CD4-positive, alpha-beta T cell treated with Interleukin-4 for 1 hour (primary cell): ENCODE results near the gene MAP2K2.
"Not testable (repeated sequence)": the region's sequence is repeated elsewhere in the genome, so short reads cannot be mapped to it uniquely, and the experiment has no call there.

ENCODE experiments used
- DNase-seq, 2 donors: peaks; one replicate each; pipeline ENCODE4 v3.0.0-alpha.2; 2020 to 2022

Gene MAP2K2

DNA sequence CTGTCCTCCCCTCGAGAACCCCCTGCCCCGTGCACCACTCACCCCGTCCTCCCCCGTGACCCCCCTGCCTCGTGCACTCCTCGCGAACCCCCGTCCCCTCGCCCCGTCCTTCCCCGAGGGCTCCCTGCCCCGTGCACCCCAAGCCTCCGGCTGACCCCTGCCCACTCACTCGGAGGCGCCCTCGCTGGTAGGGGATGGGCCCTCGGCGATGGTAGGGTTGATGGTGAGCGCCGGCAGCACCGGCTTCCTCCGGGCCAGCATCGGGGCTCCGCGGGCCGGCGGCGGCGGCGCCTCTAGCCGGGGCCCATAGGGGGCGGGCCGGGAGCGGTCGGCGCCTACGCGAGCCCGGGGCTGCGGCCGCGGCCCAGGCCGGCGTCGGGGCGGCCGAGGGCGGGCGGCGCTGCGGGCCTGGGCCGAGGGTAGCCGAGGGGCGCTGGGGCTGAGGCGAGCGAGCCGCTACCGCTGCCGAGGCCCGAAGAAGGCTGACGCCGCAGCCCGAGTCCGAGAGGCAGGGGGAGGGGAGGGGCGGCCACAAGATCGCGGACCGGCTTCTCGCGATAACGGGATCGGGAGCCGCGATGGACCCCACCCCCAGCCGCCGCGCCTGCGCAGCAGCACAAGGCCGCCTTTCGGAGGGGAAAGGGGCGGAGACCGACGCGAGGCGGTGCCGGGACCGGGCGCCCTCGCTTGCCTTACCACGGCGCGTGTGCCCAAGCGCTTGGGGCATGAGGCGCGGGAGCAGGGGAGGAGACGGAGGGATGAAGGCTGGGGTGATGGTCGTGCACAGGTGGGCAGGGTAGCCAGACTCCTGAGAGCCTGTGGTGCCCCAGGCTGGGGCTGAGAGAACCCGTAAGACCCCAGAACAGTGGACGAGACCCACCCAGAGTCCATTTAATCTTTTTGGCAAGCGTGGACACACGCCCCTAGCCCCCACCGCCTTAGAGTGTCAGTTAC lies at the start of gene MAP2K2:
Gene MAP2K2 (minus strand): TSS at position 508 of the 954 bp plus-strand sequence. CDS start 247 bp downstream, at position 261.
- DNase-seq: peak; percentile 95

DNA sequence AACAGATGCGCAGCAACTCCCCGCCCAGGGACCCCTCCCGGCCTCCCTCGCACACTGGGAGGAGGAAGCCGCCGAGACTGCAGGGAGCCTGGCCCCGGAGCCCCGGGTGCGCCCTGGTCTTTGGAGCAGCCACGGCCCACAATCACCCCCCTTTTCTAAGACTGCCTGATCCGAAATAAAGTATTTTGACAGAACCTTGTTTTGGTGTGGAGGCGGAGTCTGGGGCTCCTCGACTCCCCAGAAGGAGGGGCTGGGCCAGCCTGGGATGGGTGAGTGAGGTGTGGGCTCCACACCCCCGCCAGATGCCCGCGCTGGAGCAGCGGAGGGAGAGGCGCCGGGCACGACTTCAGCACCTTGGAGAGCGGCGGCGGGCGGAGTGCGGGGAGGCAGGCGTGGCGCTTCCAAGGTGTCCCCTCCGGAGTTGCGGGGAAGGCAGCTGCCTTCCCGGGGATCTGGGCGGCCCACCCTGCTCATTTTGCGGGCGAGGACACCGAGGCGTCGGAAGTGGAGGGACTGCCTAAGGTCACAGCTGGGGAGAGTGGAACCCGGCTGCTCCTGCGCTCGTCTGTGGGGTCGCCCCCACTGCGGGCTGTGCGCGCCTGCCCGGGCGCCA lies 49.0 kb upstream of the MAP2K2 start:
- peak; percentile 40 to 59 for DNase-seq

DNA sequence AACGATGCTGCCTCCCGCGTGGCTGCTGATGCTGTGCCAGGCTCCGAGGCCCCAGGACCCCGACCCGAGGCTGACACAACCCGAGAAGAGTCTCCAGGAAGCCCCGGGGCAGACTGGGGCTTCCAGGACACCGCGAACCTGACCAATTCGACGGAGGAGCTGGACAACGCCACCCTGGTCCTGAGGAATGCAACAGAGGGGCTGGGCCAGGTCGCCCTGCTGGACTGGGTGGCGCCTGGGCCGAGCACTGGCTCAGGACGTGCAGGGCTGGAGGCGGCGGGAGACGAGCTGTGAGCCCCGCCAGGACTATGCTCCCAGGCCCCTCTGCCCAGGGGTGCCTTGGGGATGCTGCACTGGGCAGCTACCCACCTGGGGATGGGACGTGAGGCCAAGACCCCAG lies 47.8 kb upstream of the MAP2K2 start:
- DNase-seq: no peak

DNA sequence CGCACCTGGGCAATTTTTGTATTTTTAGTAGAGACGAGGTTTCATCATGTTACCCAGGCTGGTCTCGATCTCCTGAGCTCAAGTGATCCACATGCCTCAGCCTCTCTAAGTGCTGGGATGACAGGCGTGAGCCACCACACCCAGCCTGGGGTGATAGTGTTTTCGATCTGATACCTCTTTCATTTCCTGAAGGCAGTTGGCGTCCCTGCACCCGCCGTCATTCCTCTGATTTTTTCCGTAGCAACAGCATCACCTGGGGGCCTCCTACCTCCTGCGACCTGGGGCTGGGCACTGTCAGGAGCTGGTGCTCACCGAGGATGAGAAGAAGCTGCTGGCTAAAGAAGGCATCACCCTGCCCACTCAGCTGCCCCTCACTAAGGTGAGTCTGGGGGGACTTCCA lies 40.3 kb upstream of the MAP2K2 start:
- DNase-seq: no peak

DNA sequence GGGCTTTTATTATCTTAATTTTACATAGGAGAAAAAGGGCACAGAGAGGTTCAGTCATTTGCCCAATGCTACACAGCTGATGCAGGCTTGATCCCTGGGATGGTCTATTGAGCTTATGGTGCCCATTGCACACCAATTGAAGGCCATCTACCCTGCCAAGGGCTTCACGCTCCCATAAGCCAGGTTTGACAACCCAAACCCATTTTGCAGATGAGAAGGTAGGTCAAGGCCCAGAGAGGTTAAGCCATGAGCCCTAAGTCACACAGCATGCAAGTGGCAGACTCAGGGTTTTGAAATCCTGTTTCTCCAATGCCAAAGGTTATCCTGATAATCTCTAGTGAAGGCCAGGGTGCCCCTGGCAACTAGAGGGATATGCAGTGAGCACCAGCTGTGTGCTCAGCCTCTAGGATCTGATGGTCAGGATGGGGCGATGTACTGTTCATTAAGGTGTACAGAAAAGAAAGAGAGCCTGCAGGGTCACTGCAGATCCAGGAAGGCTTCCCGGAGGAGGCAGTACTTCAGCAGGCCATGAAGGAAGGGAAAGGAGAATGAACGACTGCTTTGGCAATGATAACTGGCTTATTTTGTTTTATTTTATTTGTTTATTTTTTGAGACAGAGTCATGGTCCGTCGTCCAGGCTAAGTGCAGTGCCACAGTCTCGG lies 37.6 kb upstream of the MAP2K2 start:
- DNase-seq: no peak

DNA sequence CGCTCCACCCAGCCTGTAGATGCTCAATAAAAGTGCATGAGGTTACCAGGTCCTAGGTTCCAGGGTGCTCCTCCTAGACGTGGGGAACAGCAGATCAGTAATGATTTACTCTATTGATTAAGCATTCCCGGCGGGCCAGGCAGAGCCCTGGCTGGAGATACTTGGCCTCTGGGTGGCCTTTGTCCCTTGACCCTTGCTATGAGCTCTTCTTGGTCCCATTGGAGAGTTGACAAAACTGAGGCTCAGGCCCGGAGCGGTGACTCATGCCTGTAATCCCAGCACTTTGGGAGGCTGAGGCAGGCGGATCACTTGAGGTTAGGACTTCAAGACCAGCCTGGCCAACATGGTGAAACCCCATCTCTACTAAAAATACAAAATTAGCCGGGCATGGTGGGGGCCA lies 34.0 kb upstream of the MAP2K2 start:
- not testable (repeated sequence) for DNase-seq

DNA sequence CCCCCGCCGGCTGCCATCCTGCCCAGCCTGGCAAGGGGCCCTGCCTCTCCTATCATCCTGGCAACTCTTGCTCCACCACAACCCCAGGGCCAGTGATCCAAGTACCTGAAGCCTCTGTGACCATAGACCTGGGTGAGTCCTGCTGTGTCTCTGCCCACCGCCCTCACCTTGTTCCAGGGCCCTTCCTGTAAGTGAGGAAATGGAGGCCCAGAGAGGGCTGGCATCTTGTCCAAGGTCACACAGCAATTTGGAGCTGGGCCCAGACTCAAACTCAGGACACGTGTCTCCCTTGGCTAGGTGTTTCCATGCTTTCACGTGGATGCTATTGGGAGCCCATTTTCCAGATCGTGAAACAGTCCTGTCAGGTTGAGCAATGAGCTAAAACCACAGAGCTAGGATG lies 33.2 kb upstream of the MAP2K2 start:
- no peak for DNase-seq

DNA sequence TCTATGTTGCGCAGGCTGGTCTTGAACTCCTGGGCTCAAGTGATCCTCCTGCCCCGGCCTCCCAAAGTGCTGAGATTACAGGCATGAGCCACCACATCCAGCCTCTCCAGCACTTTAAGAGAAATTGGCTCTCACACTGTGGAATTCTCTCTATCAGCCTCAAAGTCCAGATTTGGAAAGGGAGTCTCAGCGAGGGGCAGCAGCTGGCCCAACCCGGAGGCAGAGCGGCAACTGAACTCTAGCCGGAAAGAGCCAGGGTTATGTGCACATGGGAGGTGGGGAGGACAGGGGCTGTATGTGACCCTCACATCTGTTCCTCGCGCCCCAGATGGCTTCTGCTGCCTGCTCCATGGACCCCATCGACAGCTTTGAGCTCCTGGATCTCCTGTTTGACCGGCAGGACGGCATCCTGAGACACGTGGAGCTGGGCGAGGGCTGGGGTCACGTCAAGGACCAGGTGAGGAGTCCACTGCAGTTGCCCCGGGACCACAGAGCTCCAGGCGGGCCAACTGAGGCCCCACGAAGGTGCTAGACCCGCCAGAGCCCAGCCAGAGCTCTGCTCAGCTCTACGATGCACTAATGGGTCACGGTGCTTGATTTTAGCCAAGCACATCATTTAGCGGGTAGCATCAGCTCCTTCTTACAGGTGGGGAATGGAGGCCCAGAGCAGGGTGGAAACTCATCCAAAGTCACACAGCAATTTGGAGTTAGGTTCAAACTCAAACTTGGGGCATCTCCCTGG lies 30.8 kb upstream of the MAP2K2 start:
- no peak for DNase-seq

DNA sequence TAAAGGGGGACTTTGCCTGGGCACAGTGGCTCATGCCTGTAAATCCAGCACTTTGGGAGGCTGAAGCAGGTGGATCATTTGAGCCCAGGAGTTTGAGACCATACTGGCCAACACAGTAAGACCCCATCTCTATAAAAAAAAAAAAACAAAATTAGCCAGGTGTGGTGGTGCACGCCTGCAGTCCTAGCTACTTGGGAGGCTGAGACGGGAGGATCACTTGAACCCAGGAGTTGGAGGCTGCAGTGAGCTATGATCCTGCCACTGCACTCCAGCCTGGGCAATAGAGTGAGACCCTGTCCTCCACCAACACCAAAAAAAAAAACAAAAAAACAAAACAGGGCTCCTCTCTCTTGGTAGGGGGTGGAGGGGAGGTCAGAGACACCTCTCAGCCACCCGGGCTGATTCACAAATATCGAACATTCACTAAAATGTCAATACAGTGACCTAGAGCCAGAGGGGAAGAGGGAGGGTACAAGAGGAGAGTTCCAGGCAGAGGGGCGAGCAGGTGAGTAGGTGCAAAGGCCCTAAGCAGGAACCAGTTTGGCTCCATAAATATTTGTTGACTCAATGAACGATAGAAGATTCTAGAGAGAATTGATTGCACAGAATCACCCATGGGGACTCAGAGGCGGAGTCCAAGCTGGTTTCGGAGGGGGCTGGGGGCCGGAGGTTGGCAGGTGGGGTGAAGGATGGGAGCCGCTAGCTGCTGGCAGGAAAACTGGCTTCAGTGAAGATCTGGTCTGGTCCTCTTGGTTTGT lies 28.5 kb upstream of the MAP2K2 start:
- DNase-seq: no peak

DNA sequence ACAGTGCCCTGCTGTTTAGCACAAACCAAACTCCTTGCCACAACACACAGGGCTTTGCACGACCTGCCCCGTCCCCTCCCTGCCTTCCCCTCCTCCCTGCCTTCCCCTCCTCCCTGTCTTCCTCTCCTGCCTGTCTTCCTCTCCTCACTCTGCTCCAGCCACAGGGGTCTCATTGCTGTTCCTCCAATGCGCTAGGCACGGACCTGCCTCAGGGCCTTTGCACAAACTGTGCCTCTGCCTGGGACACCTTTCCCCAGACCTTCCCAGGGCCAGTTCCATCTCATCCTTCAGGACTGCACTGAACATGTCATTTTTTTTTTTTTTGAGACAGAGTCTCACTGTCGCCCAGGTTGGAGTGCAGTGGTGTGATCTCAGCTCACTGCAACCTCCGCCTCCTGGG lies 27.7 kb upstream of the MAP2K2 start:
- DNase-seq: no peak

DNA sequence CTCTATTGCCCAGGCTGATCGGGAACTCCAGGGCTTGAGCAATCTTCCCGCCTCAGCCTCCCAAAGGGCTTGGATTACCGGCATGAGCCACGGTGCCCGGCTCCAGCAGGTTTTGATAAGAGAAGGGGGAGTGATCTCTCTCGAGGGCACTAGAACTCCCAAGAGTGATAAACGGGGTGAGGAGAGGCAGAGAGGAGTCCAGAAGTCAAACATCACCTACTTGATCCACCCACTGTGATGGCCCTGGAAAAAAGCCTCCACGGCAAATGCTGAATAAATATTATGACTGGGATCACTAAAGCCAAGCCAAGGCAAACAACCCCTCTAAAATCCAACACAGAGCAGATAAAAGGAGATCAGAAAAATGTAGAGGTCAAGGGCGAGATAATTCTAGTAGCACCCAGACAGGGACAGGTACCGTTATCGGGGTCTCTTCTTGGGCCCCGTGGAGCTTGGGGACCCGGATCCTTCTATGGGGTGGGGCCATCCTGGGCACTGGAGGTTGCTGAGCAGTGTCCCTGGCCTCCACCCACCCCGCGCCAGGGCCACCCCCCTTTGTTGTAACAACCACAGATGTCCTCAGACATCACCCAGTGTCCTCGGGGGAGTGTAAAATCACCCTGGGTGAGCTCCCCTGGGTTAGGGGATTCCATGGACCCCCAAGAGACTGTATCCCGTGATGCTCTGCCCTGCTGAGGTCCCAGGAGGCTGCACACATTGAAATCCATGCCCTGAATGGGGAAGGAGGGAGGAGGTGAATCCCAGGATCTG lies 25.8 kb upstream of the MAP2K2 start:
- DNase-seq: no peak

DNA sequence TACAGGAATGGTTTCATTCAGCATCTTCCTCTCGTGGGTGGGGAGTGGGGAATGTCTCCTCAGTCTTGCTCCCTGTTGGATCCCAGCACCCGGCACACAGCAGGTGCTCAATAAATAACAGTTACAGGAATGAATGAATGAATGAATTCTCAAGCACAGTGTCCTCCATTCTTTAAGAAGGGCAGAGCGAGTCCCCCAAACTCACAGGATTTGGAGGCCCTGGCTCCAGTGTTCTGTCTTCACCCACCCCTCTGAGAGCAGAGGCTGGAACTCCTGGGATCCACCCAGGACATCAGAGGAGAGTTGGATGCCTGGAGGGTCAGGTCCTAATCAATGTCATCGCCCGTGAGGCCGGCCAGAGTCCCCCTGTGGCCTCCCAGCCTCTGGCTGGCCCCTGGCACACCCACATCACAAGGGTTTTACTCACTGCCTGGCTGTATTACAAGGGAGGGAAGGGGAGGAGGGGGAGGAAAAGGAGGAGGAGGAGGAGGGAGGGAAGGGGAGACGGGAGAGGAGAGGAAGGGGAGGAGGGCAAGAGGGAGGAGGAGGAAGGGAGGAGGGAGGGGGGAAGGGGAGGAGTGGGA lies 20.8 kb upstream of the MAP2K2 start:
- DNase-seq: no peak

DNA sequence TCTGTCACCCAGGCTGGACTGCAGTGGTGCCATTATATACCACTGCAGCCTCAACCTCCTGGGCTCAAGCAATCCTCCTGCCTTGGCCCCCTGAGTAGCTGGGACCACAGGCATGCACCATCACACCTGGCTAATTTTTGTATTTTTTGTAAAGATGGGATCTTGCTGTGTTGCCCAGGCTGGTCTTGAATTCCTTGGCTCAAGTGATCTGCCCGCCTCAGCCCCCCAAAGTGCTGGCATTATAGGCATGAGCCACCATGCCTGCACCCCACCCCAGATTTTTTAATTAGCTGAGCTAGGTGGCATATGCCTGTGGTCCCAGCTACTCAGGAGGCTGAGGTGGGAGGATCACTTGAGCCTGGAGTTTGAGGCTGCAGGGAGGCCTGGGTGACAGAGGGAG lies 19.0 kb upstream of the MAP2K2 start:
- DNase-seq: not testable (repeated sequence)

DNA sequence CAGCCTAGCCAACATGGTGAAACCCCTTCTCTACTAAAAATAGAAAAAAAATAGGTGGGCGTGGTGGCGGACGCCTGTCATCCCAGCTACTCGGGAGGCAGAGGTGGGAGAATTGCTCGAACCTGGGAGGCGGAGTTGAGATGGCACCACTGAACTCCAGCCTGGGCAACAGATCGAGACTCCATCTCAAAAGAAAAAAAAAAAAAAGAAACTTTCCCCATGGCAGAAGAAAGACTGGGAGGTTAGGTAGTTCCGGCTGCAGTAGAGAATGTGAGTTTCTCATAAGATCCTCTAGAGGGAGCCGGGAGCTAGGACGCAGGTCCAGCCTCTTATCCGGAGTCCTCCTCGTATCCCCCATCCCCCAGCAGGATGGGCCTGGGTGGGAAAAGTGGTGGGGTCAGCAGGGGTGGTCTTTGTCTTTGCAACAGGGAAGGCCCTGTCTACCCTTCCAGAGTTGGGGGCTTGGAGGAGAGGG lies 16.4 kb upstream of the MAP2K2 start:
- DNase-seq: peak; percentile 33 to 53

DNA sequence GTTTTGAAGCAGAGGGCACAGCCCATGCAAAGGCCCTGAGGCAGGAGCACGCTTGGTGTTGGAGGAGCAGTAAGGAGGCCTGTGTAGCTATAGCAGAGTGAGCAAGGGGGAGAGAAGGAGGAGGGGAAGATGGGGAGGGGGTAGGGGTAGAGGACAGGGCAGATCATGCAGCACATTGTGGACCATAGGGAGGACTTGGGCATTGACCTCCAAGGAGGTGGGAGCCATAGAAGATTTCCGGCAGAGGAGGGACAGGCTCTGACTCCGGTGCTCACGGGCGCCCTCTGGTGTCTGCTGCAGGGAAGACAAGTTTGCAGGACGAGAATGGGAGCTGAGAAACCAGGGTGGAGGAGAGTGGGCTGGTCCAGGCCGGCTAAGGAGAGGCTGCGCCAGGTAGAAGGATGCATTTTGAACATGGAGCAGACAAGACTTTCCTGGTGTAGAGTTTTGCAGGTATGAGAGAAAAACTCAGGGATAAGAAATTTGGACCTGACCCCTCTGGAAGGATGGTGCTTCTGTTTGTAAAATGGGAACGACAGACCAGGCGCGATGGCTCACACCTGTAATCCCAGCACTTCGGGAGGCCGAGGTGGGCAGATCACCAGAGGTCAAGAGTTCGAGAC lies 15.8 kb upstream of the MAP2K2 start:
- DNase-seq: peak; percentile 82 to 85

DNA sequence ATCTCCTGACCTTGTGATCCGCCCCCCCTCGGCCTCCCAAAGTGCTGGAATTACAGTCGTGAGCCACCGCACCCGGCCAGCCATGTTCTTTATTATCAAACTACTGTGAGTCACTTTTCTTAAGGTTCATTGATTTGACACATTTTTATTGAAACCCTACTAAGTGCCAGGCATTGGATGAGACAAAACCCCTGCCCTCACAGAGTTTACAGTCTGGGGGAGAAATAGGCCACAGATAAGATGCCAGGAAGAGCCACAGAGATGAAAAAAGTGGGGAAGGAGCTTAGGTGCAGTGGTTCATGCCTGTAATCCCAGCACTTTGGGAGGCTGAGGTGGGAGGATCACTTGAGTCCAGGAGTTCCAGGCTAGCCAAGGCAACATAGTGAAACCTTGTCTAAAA lies 14.5 kb upstream of the MAP2K2 start:
- DNase-seq: no peak

DNA sequence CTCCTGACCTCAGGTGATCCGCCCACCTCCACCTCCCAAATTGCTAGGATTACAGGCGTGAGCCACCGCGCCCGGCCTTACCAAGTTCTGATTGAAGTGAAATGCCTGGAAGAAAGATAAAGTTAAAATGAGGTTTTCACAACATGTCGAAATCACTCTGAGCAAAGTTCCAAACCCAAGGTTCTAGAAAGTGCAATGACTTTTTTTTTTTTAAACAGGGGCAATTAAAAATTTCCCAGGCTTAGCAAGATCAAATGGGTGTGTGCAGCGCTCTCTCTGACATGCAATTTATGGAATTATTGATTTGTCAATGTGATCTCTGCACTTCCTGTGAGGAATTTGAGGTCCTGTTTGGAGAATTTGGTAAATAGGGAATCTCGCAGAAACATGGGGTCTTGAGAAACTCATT lies 12.8 kb upstream of the MAP2K2 start:
- DNase-seq: no peak

DNA sequence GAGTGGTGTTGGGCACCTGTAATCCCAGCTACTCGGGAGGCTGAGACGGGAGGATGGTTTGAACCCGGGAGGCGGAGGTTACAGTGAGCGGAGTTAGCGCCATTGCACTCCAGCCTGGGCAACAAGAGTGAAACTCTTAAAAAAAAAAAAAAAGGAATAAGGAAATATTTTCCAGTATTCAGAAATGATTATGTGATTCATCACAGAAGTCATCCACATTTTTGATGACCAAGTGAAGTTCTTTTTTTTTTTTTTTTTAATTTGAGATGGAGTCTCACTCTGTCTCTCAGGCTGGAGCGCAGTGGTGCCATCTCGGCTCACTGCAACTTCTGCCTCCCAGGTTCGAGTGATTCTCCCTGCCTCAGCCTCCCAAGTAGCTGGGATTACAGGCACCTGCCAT lies 11.5 kb upstream of the MAP2K2 start:
- DNase-seq: not testable (repeated sequence)

DNA sequence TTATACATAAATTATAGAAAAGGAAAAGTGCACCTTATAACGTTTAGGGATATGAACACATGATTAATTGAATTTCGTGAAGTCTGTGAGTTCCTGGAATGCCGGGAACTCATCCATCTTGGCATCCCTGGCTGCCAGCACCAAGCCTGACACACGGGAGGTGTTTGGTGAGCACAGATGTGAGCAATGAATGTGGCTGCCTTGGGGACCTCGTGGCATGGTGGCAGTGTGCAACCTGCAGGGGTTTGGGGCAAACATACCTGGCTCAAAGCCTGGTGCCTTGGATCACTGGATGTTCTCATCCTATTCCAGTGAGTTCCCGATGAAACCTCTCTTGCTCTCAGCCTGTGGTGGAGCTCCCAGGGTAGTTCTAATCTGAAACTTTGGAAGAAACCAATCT lies 10.4 kb upstream of the MAP2K2 start:
- DNase-seq: no peak

DNA sequence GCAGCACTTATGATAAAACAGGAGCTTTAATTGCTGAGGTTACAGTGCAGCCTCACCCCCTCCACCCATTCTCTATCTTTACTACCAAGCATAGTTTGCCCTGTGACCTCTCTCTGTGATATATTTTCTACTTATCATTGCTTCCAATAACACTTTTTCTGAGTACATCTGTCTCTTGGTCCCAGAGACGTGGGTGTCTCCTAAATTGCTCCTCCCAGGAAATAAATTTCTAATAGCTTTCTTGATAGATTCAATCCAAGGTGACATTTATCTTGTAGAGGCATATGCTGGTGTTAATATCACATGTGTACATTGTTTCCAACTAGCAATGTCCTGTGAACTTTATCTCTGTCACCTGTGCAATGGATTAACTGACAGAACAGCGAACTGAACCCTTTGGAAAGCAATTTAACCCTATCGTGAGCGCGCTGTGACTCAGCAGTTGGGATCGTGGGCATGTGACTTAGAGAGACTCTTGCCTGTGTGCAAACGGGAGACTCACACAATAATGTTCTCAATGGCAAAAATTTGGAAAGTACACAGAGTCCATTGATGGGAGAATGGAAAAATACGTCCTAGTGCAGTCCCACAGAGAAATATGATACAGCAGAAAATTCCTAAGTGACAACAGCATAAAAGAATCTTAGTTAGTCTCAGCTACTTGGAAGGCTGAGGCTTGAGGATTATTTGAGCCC lies 7.0 kb upstream of the MAP2K2 start:
- no peak for DNase-seq
